Upper lobe of left lung (tissue), 6 donors: ENCODE measurements around the gene BANF2. TPM values are rescaled to one million over a fixed set of nuclear protein-coding genes. Genes with fewer than 3 reads are reported as not detected.

Experiments used
- ATAC-seq, 2 donors: fragments of 200-7000 bp; cut with Tn5 transposase; one replicate each; pipeline ENCODE4 v1.9.1; 2022; ENCODE audit warnings: mild to moderate bottlenecking in 2 of 2, moderate library complexity in 2 of 2; ENCODE audit not compliant: low FRiP score in 2 of 2
- DNase-seq, 2 donors: peaks; one replicate each; pipeline ENCODE4 v3.0.0-alpha.2; 2019 to 2020
- H3K27ac ChIP-seq, 4 donors: fragments of 200-600 bp; sonication (generic); one replicate each; pipeline ENCODE4 v1.5.1; 2016 to 2019
- H3K27me3 ChIP-seq, 4 donors: fragments of 200-600 bp; sonication (generic); one replicate each; pipeline ENCODE4 v1.5.1; 2017 to 2019
- H3K36me3 ChIP-seq, 4 donors: fragments of 200-600 bp; sonication (generic); one replicate each; pipeline ENCODE4 v1.5.1; 2016 to 2019
- H3K4me1 ChIP-seq, 4 donors: fragments of 200-600 bp; sonication (generic); one replicate each; pipeline ENCODE4 v1.5.1; 2018 to 2019
- H3K4me3 ChIP-seq, 4 donors: fragments of 200-600 bp; sonication (generic); one replicate each; pipeline ENCODE4 v1.5.1; 2017 to 2019; ENCODE audit warnings: mild to moderate bottlenecking in 2 of 4, moderate library complexity in 1 of 4
- H3K9me3 ChIP-seq, 4 donors: fragments of 200-600 bp; sonication (generic); one replicate each; pipeline ENCODE4 v1.5.1; 2018 to 2019
- CTCF ChIP-seq, 6 experiments: fragments of 450-650 bp in 4 of 6; fragments of 200-600 bp in 2 of 6; sonication (generic) in 2 of 6; IDR thresholded peaks; one replicate each; pipeline ENCODE4 v1.5.1; 2016 to 2019; ENCODE audit warnings: antibody characterized with exemption in 6 of 6
- EP300 ChIP-seq, 4 donors: sonication (generic); formaldehyde crosslinking; IDR thresholded peaks; one replicate each; pipeline ENCODE4 v1.5.1; 2017; ENCODE audit warnings: antibody characterized with exemption in 4 of 4, control low read depth in 2 of 4
- POLR2A ChIP-seq, 4 donors: fragments of 450-650 bp; IDR thresholded peaks; one replicate each; pipeline ENCODE4 v1.5.1; 2016 to 2017; ENCODE audit warnings: antibody characterized with exemption in 4 of 4, mild to moderate bottlenecking in 2 of 4
- POLR2AphosphoS5 ChIP-seq, 2 donors: sonication (generic); formaldehyde crosslinking; IDR thresholded peaks; one replicate each; pipeline ENCODE4 v1.5.1; 2017; ENCODE audit warnings: antibody characterized with exemption in 2 of 2
- WGBS, 2 donors: methylation state at CpG; one replicate each; pipeline ENCODE4 v1.1.5; 2017 to 2018; 5-methylcytosine and 5-hydroxymethylcytosine counted together
- total RNA-seq, 6 donors: library from RNA; depleted of rRNA in 4 of 6; stranded (reverse); fragments of >200 nt in 4 of 6; gene quantifications; one replicate each; pipeline versions ENCODE4 v1.1.0 to v1.2.1, GENCODE V29; 2016 to 2021
- donor health status: DM: no; HTN: no; CAD: no; lungs with moderate emphysema.
- donor health status: DM: no; HTN: yes; CAD: no; lungs with severe emphysema.

The BANF2 gene
- total RNA-seq, 6 donors from 2014 or later: not detected

- Histone ChIP-seq H3K36me3 (peaks cover 0 to 38% (median 2%) of the 10 kb centered on the region in 4 donors), H3K4me3 (no peak overlapping the region), H3K9me3 (no peaks in the 10 kb centered on the region), H3K4me1 (peaks cover 39 to 67% (median 47%) of the 10 kb centered on the region in 4 donors), H3K27me3 (no peaks in the 10 kb centered on the region), H3K27ac (peak overlapping the region in 1 of 4 donors; percentile 31)
- DNase-seq (no peak), ATAC-seq (no peak)
- 95 to 100% methylated on average over 2 of the region's 2 CpGs for WGBS, 2 donors
- TF ChIP-seq CTCF (IDR thresholded peaks at IDR 0.05): no peak
- TF ChIP-seq POLR2AphosphoS5 (IDR thresholded peaks at IDR 0.05): no peak
- TF ChIP-seq POLR2A (IDR thresholded peaks at IDR 0.05): no peak
- TF ChIP-seq EP300 (IDR thresholded peaks at IDR 0.05): no peak
These were observed 22.8 kb upstream of the BANF2 start for GRCh38 chr20:17676942-17677341.

- Histone ChIP-seq H3K27ac (peak overlapping the region in 1 of 4 donors; percentile 0), H3K4me1 (peaks cover 46 to 63% (median 47%) of the 10 kb centered on the region in 4 donors), H3K4me3 (no peak overlapping the region), H3K27me3 (no peaks in the 10 kb centered on the region), H3K9me3 (no peaks in the 10 kb centered on the region), H3K36me3 (peaks cover 0 to 35% (median 2%) of the 10 kb centered on the region in 4 donors)
- TF ChIP-seq EP300 (IDR thresholded peaks at IDR 0.05) (no peak), POLR2A (IDR thresholded peaks at IDR 0.05) (no peak), POLR2AphosphoS5 (IDR thresholded peaks at IDR 0.05) (no peak), CTCF (IDR thresholded peaks at IDR 0.05) (no peak)
- ATAC-seq (no peak), DNase-seq (no peak)
- 79 to 84% methylated on average over 2 of the region's 2 CpGs for WGBS, 2 donors
These were observed 21.5 kb upstream of the BANF2 start for GRCh38 chr20:17678295-17678694.

GRCh38 chr20:17678886-17679285 lies 20.9 kb upstream of the BANF2 start:
- H3K4me3 ChIP-seq: no peak overlapping the region
- no peak for TF ChIP-seq EP300 (IDR thresholded peaks at IDR 0.05)
- H3K9me3 ChIP-seq: no peaks in the 10 kb centered on the region
- H3K27me3 ChIP-seq: no peaks in the 10 kb centered on the region
- DNase-seq (no peak), ATAC-seq (no peak)
- peaks cover 0 to 35% (median 2%) of the 10 kb centered on the region in 4 donors for H3K36me3 ChIP-seq
- peaks cover 44 to 66% (median 49%) of the 10 kb centered on the region in 4 donors for H3K4me1 ChIP-seq
- peak overlapping the region in 2 of 4 donors; percentile 97 to 99 for H3K27ac ChIP-seq
- 83 to 84% methylated on average over 3 of the region's 3 CpGs for WGBS, 2 donors

- ATAC-seq (peak; percentile 8 to 11), DNase-seq (peak; percentile 82 to 87)
- 18 to 21% methylated on average over 22 to 27 of the region's 27 CpGs for WGBS, 2 donors
- no peaks in the 10 kb centered on the region for H3K27me3 ChIP-seq
- TF ChIP-seq POLR2AphosphoS5 (IDR thresholded peaks at IDR 0.05): peak; percentile 48 to 76
- peak in 1 of 4 donors; percentile 12 for TF ChIP-seq POLR2A (IDR thresholded peaks at IDR 0.05)
- no peak for TF ChIP-seq CTCF (IDR thresholded peaks at IDR 0.05)
- peak in 2 of 4 donors; percentile 1 to 7 for TF ChIP-seq EP300 (IDR thresholded peaks at IDR 0.05)
- no peaks in the 10 kb centered on the region for H3K9me3 ChIP-seq
- peaks cover 35 to 59% (median 43%) of the 10 kb centered on the region in 4 donors for H3K4me1 ChIP-seq
- peaks cover 0 to 32% (median 2%) of the 10 kb centered on the region in 4 donors for H3K36me3 ChIP-seq
- peak overlapping the region; percentile 95 to 99 (median 96) for H3K27ac ChIP-seq
- peak overlapping the region; percentile 60 to 98 (median 80) for H3K4me3 ChIP-seq
These were observed 19.6 kb upstream of the BANF2 start for GRCh38 chr20:17679941-17680835.
